ENCODE data around the gene CHMP2B.
A peak's percentile ranks its signal among the peaks of the same experiment; 100 is the strongest.

Gene CHMP2B, protein sequence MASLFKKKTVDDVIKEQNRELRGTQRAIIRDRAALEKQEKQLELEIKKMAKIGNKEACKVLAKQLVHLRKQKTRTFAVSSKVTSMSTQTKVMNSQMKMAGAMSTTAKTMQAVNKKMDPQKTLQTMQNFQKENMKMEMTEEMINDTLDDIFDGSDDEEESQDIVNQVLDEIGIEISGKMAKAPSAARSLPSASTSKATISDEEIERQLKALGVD

DNA sequence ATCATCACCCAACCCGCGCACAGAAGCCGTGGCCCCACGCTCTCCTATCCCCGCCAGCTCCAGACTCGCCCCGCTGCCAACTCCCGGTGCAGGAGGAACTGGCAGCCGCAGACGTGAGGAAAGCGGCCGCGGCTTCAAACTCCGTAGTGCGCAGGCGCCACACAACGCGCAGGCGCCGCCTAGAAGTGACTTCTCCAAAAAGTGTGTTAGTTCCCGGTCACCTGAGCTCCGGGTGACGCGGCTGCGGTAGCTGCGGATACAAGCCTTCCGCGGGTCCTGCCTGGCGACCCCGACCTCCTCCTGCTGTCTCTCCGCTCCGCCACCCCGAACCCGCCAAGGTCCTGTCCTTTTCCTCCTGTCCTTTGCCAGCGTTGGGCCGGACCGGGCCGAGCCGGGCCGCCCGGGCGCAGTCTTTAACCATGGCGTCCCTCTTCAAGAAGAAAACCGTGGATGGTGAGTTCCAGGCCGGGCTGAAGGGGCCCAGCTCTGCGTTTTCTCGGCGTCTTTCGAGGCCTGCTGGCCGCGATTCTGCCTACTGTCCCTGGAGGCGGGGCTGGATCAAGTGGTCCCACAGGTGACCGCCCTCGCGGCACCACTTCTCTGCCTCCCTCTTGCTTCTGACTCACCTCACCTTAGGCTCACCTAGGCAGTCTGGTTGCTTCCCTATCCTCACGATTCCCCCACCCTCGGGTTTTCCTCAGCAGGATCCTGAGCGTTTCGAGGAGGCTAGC, at the start of gene CHMP2B:
Gene CHMP2B (plus strand): TSS at position 206 of the 731 bp plus-strand sequence. CDS start 214 bp downstream, at position 420.
- DNase-seq: peak; percentile 51 to 61

DNA sequence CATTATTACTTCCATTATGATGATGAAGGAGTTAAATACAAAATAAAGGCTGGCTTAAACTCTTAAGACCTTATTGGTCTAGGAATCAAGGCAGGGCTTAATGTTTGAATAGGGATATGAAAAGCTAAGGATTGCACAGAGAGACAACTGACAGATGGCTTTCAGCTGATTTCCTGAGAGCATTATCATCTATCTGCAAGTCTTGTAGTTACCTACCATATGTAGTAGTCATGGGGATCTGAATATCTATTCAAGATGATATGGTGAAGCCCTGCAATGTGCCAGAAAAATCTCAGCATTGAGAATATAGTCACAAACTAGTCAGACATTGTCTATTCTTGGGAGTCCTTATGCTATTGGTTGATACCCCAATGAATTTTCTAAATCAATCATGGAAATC, 47.5 kb upstream of the CHMP2B start:
- no peak for DNase-seq

DNA sequence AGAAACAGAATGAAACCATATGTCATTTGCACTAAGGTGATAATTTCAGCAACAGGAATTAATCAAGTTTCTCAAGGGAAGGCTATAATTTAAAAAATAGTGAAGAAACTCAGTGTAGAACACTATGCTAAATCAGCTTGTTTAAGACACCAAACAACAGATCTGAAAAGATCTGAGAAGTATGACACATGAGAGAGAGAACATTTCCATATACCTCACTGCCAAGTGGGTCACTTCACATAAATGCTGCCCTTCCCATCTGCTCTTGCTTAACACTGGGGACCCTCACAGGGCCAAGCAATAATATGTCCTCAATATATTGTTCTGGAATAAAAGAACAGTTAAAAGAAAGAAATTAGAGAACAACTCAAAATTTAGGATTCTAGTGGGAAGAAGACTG, 45.6 kb upstream of the CHMP2B start:
- DNase-seq: no peak

DNA sequence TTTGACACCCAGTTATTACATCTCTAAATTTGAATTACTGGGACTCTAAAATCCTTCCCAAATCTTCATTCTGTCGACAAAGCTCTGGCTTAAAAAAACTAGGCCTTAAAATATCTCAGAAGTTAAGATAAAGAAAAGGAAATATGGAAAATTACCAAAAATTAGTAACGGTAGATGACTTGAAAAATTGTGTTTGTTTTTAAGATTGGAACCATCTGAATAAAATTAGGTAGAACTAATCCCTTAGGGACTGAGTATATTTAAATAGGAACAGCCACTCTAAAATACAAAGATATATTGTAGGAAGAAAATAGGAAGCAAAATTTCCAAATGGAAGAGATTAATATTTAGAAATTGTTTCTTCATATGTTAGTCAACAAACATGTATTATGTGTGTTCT, 45.1 kb upstream of the CHMP2B start:
- no peak for DNase-seq

DNA sequence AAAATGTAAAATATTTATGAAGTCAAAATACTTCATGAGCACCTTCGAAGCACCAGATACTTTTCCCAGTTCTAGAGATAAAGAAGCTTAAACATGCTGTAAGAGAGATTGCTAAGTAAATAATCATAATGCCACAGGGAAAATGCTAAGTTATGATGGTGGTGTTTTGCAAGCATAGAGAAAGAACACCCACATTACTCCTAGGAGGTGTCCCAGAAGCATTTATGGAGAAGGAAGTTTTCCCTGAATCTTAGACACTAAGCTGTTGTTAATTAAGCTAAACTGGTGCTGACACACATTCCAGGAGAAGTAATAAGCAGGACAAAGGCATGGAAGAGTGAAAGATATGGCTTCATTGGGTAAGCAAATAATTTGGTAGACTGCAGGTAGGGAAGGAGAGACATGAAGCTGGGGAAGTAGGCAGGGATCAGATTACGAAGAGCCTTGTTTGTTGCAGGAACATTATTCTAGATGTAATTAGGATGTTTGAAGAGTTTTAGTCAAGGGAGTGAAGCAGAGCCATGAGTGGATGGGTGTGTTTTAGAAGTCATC, 40.4 kb upstream of the CHMP2B start:
- DNase-seq: no peak

DNA sequence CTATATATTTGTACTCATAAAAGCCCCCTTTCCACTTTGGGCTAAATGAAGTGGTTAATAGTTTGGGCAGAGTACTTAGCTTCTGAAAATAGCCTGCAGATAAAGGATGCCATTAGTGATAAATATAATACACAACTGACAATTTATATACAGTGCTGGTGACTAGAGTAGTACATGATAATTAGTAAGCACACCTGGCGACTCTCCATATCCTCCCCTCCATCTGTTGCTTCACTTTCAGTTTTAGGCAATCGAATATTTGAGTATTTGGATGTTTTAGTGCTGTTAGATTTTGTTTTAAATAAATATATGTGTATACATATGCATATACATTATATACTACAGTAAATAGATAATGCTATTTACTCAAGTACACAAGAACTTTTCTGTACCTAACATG, 35.9 kb upstream of the CHMP2B start:
- no peak for DNase-seq

DNA sequence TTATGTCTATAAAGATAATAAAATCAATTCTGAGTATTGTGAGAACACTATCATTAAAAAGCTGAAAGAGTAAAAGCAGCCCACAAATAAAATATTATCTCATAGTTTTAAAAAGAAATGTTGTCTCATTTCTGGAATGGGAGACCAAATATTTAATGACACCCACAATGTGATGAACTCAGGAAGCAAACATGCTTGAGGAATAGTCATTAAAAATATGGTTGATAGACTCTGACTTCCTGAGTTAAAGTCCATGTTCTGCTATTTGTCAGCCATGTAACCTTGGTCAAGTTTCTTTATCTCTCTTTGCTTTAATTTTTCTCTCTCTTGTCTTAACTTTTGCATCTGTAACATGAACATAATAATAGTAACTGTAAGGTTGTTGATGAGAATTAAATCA, 35.5 kb upstream of the CHMP2B start:
- no peak for DNase-seq

DNA sequence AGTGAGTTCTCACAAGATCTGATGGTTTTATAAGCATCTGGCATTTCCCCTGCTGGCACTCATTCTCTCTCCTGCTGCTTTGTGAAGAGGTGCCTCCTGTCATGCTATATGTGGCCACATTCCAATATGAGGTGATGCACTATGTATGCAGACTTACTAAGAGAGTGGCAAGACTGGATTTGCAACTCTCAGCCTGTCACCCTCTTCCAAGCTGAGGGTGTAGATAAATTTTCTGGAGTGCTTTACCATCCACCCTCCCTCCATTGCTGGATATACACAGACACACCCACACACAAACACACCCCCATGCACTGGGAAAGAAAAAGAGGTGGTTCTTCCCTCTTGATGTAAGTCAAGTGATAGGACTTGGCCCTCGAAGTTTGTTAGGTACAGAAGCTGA, 30.2 kb upstream of the CHMP2B start:
- DNase-seq: no peak

DNA sequence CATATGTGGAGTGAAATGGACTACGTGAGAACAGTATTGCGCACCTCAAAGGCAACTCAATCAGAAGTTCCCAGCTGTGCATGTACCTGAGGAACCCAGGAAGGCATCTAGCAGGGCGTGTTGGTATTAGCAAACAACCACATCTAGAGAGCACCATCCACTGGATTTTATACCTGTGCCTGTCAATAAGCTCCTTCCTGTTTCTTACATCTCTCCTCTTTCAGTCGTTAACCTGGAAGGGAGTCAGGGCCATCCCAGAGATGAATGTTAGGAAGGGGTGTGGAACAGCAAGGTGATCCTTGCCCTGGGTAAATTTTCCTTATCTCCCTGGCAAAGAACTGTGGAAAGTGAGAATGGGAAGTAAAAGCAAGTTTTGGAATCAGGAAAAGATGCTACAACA, 29.6 kb upstream of the CHMP2B start:
- DNase-seq: no peak

DNA sequence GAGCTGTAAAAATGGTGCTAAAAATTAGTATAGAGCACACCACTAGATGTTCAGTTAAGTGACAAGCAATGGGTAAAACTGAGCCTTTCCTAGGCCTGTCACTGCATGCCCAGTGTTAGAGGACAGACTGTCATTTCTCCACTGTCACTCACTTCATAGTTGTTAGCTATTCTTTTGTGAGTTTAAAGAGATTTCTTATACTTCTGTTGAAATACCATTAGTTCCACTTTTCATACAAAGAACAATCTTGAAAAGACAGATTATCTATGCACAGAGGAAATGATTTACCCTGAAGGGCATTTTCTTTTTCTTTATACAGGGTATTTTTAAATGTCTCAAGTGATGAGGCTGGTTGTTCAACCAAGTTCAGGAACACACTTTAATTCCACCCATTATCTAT, 28.3 kb upstream of the CHMP2B start:
- no peak for DNase-seq

DNA sequence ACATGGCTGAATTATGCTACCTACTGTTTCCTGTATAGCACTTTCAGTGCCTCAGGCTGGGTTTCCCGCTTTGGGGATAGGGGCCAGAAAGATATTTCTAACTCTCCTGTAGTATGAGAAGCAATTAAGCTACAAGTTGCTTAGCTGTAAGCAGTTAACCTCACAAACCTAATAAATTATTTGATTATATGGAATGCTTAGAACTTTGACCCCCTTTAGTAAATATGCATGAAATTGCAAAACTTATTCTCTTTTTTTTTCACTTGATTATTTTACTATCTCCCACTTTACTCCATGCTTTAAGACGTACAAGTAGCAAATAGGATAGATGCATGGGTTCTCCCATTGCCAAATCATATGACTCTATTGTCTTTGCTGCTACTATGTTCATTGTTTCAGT, 27.5 kb upstream of the CHMP2B start:
- DNase-seq: no peak

DNA sequence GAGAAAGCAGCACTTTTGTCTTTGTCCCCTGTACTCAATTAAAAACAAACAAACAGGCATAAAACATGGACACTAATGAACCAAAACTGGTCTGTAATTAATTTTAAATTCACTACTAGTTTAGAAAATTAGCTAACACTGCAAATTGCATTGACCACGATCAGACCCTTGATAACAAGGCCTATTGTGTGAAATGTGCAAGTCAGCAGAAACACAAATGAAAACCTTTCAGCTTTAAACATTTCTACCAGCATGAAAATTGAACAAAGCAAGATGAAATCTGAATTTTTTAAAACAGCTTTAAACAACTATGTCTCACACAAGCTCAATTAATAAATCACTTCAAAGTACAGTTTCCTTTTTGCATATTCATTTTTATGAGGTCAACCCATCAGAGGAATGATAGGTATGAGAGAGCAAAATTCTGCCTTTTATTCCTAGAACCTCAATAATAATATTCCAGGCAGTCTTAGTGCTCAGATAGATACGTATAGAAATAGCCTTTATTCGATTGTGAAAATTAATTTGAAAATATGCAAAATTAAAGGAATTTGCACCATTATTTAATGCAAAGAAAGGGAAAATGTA, 27.0 kb upstream of the CHMP2B start:
- DNase-seq: no peak

DNA sequence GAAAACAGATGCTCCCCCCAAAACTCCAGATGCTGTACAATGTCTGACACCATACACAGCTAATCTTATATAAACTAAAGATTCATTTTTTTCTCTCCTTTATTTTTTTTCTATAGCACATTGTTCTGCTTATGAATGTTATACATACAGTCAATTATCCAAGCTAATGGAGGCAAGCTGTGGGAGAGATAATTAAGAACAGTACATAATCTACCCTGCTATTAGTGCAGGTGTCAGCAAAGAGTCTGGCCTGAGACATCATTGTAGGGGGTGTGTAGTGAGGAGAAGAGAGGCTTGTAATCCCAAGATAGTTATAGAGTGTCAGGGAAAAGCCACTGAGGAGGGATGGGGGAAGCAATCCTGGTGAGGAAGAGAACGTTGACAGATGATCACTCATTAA, 25.4 kb upstream of the CHMP2B start:
- DNase-seq: no peak

DNA sequence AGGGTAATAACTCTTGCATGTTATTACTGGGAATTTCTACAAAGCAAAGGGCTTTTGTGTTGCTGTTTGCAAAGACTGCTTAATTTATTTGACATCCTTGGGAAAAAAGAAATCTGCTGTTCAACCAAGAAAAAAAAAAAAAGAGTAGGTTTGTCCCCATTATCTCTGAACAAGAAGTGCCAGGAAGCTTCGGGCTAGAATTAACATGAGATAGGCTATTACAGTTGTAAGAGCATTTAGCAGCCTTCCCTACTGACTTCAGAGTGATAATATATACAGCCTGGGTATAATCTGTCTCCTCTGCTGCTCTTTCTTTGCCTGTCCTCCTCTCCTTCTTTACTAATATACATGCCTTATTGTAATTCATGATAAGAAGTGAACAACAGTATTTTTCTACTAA, 23.3 kb upstream of the CHMP2B start:
- no peak for DNase-seq

DNA sequence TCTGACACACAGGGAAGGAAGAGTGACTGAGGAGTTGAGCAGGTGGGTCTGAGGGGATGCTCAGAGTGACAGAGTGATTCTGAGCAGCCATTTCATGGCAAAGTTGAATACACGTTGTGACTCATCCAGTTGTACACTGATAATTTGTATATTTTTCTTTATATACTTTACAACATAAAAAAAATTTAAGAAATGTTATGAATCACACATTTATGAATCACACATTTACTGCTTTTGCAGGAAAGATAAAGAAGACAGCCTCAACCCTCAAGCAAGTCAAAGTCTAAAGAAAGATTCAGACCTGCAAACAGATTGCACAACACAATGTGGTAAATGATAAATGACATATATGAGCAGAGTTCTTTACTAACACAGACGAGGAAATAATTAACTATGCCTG, 21.0 kb upstream of the CHMP2B start:
- DNase-seq: no peak

DNA sequence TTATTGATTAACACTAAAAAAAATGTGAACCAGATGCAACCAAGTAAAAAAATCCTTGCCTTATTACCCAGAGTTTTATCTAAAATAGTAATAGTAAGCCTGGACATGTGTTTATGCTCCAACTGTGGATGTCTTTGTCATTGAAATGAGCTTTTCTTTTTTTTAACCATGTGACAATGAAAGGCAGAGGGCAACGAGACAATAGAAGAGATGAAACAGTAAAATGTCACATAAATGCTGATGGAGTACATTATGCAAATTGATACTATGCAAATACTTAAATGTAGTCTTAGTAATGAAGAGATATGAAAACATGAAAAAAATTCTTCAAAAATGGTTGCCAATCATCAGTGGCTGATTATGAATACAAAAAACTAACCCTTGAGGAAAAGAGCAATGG, 20.5 kb upstream of the CHMP2B start:
- no peak for DNase-seq

DNA sequence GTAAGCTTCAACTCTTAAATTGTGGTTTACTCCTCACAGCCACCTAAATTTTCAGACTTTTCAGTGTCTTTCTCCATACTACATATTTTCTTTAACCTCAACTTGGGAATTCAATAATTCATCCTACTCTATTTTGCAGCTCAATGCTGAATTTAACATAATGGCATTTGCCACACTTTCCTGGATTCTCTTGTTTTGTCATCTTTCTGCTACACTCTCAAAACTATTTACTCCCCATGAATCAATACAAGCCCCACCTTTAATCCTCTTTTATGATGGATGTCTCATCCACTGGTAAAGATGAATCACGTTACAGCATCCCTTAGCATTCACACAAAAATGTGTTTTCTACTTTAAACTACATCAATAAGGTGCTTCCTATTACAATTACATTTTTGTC, 19.6 kb upstream of the CHMP2B start:
- no peak for DNase-seq

DNA sequence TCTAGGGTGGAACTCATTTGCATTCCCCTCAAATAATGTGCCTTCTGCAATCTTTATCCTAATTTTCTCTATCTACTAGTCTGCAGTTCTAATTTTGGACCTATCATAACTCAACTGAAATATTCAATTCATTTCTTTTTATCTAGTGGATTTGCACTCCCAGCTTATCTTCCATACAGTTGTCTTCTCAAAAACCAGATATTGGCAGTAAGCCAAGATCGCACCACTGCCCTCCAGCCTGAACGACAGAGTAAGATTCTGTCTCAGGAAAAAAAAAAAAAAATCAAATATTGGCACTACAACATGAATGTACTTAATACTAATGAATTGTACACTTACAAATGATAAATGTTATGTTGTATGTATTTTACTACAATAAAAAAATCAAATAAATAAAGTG, 18.0 kb upstream of the CHMP2B start:
- no peak for DNase-seq

DNA sequence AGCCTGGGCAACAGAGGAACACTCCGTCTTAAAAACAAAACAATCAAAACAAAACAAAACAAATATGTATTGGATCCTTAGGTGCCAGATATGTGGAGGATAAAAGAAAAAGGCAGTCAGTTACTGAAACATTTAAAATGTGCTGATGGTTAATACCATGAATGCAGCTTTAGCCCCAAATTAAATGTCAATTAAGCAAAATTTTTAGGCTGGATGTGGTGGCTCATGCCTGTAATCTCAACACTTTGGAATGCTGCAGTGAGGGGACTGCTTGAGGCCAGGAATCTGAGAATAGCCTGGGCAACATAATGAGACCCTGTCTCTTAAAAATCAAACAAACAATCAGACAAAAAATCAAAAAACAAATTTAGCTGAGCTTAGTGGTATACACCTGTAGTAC, 8.5 kb upstream of the CHMP2B start:
- no peak for DNase-seq

DNA sequence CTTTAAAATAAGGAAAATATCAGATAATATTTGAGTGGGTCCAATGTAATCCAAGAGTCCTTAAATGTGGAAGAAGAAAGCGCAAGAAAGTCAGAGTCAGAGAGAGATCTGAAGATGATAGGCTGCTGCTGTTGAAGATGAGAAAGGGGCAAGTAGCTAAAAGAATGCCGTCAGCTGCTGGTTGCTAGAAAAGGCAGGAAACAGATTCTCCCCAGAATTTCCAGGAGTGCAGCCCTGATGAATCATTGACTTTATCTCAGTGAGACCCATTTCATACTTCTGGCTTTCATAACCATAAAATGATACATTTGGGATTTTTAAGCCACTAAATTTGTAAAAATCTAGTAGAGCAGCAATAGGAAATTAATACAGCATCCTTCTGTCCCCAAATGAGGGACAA, 7.5 kb upstream of the CHMP2B start:
- DNase-seq: no peak

DNA sequence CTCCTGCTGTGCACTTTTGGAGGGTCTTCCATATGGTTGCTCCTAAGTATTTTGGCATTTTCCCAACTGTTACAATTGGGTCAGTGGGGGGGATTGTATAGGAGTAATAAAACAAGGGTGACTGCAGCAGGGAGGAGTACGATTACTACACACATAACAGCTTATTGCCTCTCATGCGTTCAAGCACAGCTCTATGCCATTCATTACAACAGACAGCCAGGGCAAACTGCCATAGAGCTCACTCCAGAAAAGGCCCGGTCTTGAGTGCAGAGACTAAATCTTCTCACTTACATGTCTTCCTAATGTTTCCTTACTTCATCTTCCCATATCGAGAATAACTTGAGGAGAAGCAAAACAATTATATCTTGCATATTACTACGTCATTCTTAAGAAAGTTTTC, 1.4 kb upstream of the CHMP2B start:
- no peak for DNase-seq

DNA sequence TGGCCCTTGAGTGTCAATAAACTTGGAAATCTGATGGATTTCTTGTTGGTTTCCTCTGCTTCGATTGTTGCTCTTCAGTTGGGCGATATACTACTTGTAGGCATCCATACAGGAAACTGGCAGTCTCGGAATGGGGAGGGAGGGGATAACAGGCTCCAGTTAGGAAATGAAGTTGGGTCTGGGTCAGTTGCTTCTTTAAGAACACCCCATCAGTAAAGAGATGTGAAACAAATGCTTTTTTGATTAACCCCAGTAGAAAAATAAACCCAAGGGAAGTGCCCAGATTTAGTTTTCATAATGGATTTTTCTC, 681 bp downstream of the CHMP2B start:
- no peak for DNase-seq

DNA sequence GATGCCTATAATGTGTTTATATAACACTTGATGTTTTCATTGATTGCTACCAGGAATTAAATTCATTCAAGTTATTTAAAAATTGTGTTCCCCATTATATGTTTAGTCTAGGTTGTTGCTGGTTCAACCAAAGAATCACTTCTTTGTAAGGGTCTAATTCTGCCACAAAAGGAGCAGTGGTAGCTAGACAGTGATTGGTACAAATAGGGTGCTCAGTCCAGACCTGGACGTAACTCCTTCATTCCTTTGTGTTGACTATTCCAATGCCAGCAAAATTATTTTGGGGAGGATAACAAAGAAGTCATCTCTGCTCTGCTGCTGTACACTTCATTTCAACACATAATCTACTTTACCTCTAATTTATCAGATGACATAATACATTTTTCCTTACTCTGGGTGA, 1.2 kb downstream of the CHMP2B start:
- DNase-seq: no peak

DNA sequence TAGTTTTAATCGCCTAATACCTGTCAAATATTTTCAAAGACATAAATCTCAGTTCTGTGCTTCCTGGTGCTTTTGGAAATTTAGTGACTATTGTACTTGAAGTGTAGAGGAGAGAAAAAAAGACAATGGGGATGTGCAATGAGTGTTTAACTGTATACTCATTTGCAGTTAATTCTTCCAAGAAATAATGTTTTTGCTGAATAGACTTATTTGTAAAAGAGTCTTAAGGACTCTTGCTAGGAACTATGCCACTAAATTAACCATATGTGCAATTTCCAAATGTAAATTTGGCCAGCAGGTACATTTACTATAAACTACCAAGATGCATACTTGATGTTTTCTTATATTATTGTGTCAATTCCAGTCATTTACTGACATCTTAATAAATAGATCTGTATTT, 2.0 kb downstream of the CHMP2B start:
- no peak for DNase-seq

DNA sequence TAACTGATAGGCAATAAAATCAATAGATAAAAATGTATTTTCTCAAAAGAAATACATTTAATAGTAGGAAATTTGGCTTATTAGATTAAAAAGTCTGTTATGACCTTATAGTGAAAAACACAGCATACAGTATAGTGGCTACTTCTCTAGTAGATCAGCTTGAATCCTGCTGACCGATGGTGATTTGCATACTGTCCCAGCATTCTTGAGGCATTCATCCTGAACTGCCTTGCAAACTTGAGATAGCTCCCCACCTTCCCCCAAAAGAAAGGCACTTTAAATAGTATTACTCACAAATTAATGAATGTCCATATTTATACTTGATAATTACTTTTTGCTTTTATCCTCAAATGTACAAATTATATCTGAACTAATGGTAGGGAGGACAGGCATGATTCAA, 6.7 kb downstream of the CHMP2B start:
- no peak for DNase-seq
